ENCODE data around the gene MROH2B.

The MROH2B gene

GRCh38 chr5:40962207-40962955 lies 108.8 kb downstream of the MROH2B start:
- DNase-seq = no peak

GRCh38 chr5:40960037-40960436 lies 111.1 kb downstream of the MROH2B start:
- DNase-seq = no peak

- no peak for DNase-seq
These were observed 112.3 kb downstream of the MROH2B start for GRCh38 chr5:40958811-40959210.

GRCh38 chr5:40957048-40957447 lies 114.1 kb downstream of the MROH2B start:
- DNase-seq = no peak

GRCh38 chr5:40955313-40955712 lies 115.8 kb downstream of the MROH2B start:
- no peak for DNase-seq
